Activated CD4-positive, alpha-beta T cell treated with anti-CD3 and anti-CD28 coated beads, Interleukin-2, amount 10 ng/mL, durations not matched to agents 24 days and 14 days (primary cell): ENCODE data around the gene NTM. TPM values are rescaled to one million over a fixed set of nuclear protein-coding genes. Genes with fewer than 3 reads are reported as not detected.
A peak's percentile ranks its signal among the peaks of the same experiment; 100 is the strongest.

Experiments used
- DNase-seq: peaks from one replicate; pipeline ENCODE4 v3.0.0; 2022
- H3K27ac Mint-ChIP-seq: one replicate; pipeline ENCODE4 v1.8.0; 2022; ENCODE audit warnings: mild to moderate bottlenecking, mixed read lengths
- H3K27me3 Mint-ChIP-seq: one replicate; pipeline ENCODE4 v1.8.0; 2022; ENCODE audit warnings: mixed read lengths
- H3K36me3 Mint-ChIP-seq: one replicate; pipeline ENCODE4 v1.8.0; 2022; ENCODE audit warnings: low read depth, mild to moderate bottlenecking, mixed read lengths
- H3K4me1 Mint-ChIP-seq: one replicate; pipeline ENCODE4 v1.8.0; 2021; ENCODE audit warnings: mixed read lengths
- H3K4me3 Mint-ChIP-seq: one replicate; pipeline ENCODE4 v1.8.0; 2022; ENCODE audit warnings: mild to moderate bottlenecking, moderate library complexity, mixed read lengths
- H3K9me3 Mint-ChIP-seq: one replicate; pipeline ENCODE4 v1.8.0; 2021; ENCODE audit warnings: mixed read lengths
- intact Hi-C: fragments of 100-400 bp; cut with micrococcal nuclease; formaldehyde crosslinking; loops from one replicate; pipeline ENCODE4 v1.15.1; 2023
- total RNA-seq: library from RNA; stranded (reverse); gene quantifications from 2 replicates; pipeline ENCODE4 v1.2.3, GENCODE V29; 2022

NTM gene
- total RNA-seq, 1 donor from 2014 or later = not detected

DNA sequence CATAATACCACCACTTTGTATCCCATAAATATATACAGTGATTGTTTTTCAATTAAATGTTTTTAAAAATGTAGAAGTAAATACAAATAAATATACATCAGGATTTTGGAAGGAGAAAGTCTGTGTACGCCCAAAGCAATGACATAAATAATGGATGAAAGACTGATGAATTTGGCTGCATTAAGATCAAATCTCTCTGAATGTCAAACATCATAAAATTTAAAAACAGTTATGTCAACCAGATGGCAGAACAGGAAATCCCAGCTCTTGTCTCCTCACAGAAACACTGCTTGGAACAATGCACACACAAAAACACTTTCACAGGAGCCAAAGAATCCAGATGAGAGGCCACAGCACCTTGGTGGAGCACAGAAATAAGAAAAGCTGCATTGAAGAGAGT lies 332.9 kb downstream of the NTM start:
- no peak for DNase-seq
- H3K27me3 Mint-ChIP-seq = no peaks in the 10 kb centered on the region
- H3K4me1 Mint-ChIP-seq = no peaks in the 10 kb centered on the region
- peaks cover 10% of the 10 kb centered on the region for H3K9me3 Mint-ChIP-seq
- no peak overlapping the region for H3K27ac Mint-ChIP-seq
- intact Hi-C loops = no loop called here
- no peak overlapping the region for H3K4me3 Mint-ChIP-seq
- H3K36me3 Mint-ChIP-seq = no peaks in the 10 kb centered on the region

DNA sequence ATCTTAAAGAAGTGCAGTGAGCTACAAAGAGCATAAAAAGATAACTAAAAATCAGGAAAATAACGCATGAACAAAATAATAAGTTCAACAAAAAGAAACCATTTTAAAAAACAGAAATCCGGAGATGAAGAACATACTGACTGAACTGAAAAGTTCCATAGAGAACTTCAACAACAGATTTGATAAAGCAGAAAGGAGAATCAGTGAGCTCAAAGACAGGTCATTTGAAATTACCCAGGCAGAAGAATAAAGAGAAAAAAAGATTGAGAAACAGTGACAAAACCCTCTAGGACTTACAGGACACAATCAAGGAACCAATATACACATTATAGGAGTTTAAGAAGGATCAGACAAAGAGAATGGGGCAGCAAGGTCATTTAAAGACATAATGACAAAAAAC lies 334.3 kb downstream of the NTM start:
- no peaks in the 10 kb centered on the region for H3K36me3 Mint-ChIP-seq
- H3K27me3 Mint-ChIP-seq = no peaks in the 10 kb centered on the region
- no peak overlapping the region for H3K27ac Mint-ChIP-seq
- intact Hi-C loops = no loop called here
- H3K9me3 Mint-ChIP-seq = peaks cover 10% of the 10 kb centered on the region
- no peak overlapping the region for H3K4me3 Mint-ChIP-seq
- DNase-seq = no peak
- H3K4me1 Mint-ChIP-seq = no peaks in the 10 kb centered on the region

DNA sequence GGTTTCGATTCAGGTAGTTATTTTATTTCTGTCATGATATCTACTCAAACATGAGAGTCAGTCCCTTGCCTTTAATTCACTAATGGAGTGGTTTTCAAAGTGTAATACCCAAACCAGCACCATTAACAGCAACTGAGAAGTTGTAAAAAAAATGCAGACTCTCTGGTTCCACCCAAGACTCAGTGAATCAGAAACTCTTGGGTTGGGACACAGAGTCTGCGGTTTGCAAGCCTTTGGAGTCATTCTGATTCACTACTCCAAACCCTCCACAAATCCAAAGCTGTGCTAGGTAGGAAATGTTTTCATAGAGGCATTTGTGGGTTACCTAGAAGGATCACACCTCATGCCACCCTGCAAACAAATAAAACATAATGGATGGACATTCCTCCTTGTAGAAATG lies 340.1 kb downstream of the NTM start:
- no peaks in the 10 kb centered on the region for H3K27me3 Mint-ChIP-seq
- no peak overlapping the region for H3K4me3 Mint-ChIP-seq
- H3K9me3 Mint-ChIP-seq = no peaks in the 10 kb centered on the region
- no peak for DNase-seq
- no peak overlapping the region for H3K27ac Mint-ChIP-seq
- H3K36me3 Mint-ChIP-seq = no peaks in the 10 kb centered on the region
- H3K4me1 Mint-ChIP-seq = no peaks in the 10 kb centered on the region
- intact Hi-C loops = no loop called here

DNA sequence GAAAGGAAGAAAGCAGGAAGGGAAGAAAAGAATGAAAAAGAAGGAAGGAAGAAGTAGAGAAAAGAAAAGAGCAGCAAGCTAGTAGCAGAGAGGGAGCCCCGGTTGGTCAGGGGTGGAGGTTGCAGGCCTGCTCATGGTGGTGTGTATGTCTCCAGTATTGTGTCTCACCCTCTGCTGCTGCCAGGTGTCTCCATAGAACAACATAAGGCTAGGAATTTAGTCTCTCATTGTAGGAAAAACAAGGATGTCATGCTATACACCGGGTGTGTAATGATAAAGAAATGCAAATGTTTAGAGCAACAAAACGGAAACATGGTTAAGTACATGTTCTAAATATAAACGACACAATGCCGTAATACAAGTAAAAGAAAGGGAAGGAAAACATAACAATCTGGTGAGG lies 342.5 kb downstream of the NTM start:
- no peak overlapping the region for H3K4me3 Mint-ChIP-seq
- H3K4me1 Mint-ChIP-seq = no peaks in the 10 kb centered on the region
- DNase-seq = no peak
- no peaks in the 10 kb centered on the region for H3K9me3 Mint-ChIP-seq
- H3K27ac Mint-ChIP-seq = no peak overlapping the region
- H3K36me3 Mint-ChIP-seq = no peaks in the 10 kb centered on the region
- H3K27me3 Mint-ChIP-seq = no peaks in the 10 kb centered on the region
- intact Hi-C loops = no loop called here

DNA sequence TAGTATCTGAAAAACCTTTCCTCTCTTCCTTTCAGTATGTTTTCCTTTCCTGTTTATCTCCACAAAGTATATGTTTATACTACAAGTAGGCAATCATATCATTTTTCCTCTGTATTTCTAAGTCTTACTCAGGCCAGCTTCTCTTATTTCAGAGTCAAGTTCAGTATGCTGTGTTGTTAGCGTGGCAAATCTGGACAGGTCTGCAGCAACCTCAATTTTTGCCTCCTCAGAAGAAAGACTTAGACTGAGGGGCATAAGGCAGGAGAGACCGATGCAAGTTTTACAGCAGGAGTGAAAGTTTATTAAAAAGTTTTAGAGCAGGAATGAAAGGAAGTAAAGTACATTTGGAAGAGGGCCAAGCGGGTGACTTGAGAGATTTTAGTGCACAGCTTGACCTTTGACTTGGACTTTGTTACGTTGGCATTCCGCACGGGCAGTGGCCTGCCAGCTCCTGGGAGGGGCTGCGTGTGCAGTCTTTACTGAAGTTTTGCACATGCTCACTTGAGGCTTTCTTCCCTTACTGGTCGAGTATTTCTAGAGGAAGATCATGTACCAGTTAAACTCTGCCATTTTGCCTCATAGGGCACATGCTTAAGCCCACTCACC lies 343.2 kb downstream of the NTM start:
- Mint-ChIP-seq H3K27me3 (no peaks in the 10 kb centered on the region), H3K4me1 (no peaks in the 10 kb centered on the region), H3K27ac (no peak overlapping the region), H3K9me3 (no peaks in the 10 kb centered on the region), H3K4me3 (no peak overlapping the region), H3K36me3 (no peaks in the 10 kb centered on the region)
- intact Hi-C loops = no loop called here
- no peak for DNase-seq

DNA sequence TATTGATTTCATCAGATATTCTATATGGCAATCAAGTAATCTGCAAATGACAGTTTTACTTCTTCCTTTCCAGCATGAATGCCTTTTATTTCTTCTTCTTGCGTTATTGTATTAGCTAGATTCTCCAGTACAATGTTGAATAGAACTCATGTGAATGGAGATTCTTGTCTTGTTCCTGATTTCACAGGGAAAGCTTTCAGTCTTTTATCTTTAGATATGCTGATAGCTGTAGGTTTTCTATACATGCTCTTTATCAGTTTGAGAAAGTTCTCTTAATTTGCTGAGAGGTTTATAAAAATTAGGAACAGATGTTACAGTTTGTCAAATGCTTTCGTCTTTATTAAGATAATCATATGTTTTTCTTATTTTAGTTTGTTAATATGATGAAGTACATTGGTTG lies 347.2 kb downstream of the NTM start:
- no peaks in the 10 kb centered on the region for H3K4me1 Mint-ChIP-seq

DNA sequence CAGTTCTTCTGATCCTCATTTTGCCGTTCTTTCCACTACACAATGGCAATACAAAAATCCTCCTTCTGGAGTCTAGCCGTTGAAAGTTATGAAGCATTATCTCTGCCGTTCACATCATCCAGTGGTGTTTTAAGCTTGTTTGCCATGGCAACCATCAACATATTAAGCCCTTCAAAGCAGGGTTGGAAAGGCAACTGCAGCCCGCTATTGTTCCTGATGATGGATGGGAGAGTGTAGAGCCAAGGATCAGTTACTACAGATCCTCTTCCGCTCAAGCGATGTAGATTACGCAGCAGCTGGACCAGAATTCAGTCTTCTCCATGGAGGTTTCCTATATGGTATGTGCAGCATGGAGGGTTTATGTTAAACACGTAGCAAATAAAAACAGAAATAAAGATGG lies 352.7 kb downstream of the NTM start:
- no peak overlapping the region for H3K27ac Mint-ChIP-seq
- DNase-seq = peak; percentile 14
- H3K9me3 Mint-ChIP-seq = peaks cover 3% of the 10 kb centered on the region
- H3K27me3 Mint-ChIP-seq = no peaks in the 10 kb centered on the region
- H3K4me3 Mint-ChIP-seq = no peak overlapping the region
- H3K4me1 Mint-ChIP-seq = no peaks in the 10 kb centered on the region
- no peaks in the 10 kb centered on the region for H3K36me3 Mint-ChIP-seq
- intact Hi-C loops = no loop called here

More for the DNA sequence above, 347.2 kb downstream of the NTM start:
- H3K36me3 Mint-ChIP-seq = no peaks in the 10 kb centered on the region
- intact Hi-C loops = no loop called here
- no peak overlapping the region for H3K27ac Mint-ChIP-seq
- DNase-seq = no peak
- no peak overlapping the region for H3K4me3 Mint-ChIP-seq
- H3K27me3 Mint-ChIP-seq = no peaks in the 10 kb centered on the region
- H3K9me3 Mint-ChIP-seq = no peaks in the 10 kb centered on the region

DNA sequence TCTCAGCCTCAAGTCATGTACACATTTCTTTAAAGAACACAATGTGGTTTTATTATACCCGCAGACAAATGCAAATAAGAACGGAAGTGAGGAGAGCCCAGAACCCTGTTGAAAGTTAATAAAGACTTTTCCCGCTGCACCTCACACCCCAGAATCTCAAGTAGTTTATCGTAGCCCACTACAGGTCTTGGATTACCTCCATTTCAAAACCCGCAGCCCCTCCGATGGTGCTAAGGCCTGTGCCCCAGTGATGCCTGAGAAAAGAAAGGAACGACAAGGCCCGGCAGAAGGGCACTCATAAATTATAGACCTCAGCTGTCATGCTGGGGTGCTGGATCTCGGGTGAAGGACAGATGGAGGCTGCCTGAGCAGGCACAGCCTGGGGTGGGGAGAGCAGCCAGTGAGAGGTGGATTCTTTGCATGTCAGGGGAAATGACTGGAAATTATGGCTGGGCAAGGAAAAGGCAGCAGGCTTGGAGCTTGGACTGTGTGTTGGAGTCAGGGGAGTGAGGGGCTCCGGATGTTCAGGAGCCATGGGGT lies 354.1 kb downstream of the NTM start:
- Mint-ChIP-seq H3K27me3 (no peaks in the 10 kb centered on the region), H3K4me1 (no peaks in the 10 kb centered on the region), H3K27ac (no peak overlapping the region), H3K9me3 (peaks cover 3% of the 10 kb centered on the region), H3K36me3 (no peaks in the 10 kb centered on the region), H3K4me3 (no peak overlapping the region)
- DNase-seq = peak; percentile 14
- intact Hi-C loops = no loop called here

DNA sequence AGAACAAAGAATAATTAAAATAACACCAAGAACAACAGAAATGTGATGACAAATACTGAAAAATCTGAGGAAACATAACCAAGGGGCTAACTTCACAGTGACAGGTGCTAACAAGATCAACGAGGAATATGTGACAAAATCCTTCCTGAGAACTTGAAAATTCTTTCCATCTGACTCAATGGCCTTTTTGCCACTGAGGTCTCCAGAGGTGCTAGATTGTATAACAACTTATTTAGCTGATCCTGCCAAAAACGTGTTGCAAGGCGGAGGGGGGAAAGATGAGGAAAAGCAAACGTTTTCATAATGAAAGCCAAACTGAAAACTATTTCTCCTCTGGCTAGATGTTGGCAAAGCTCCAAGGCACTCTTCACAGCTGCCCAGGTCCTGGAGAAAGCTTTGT lies 364.5 kb downstream of the NTM start:
- no peaks in the 10 kb centered on the region for H3K36me3 Mint-ChIP-seq
- H3K4me3 Mint-ChIP-seq = no peak overlapping the region
- H3K27me3 Mint-ChIP-seq = no peaks in the 10 kb centered on the region
- no peak for DNase-seq
- H3K9me3 Mint-ChIP-seq = no peaks in the 10 kb centered on the region
- H3K4me1 Mint-ChIP-seq = no peaks in the 10 kb centered on the region
- intact Hi-C loops = no loop called here
- no peak overlapping the region for H3K27ac Mint-ChIP-seq

DNA sequence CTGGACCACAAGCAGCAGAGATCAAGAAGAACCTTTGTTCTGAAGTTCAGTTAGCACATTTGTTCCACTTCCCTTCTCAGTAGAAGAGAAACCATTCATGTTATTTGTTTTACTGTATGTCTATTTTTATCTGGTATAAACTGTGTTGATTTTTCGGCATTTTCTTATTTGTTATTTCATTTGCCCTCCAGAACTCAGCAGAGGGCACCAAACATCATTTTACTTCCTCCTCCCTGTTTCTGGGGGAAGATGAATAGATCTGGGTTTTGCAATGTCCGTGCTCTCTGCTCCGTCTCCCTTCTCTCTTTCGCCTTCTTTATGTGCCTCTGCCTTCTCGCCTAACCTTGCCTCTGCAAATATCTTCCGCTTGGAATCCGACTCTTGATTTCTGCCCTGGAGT lies 366.9 kb downstream of the NTM start:
- no peaks in the 10 kb centered on the region for H3K9me3 Mint-ChIP-seq
- no peaks in the 10 kb centered on the region for H3K36me3 Mint-ChIP-seq
- no peaks in the 10 kb centered on the region for H3K4me1 Mint-ChIP-seq
- no peak for DNase-seq
- intact Hi-C loops = no loop called here
- H3K4me3 Mint-ChIP-seq = no peak overlapping the region
- no peaks in the 10 kb centered on the region for H3K27me3 Mint-ChIP-seq
- no peak overlapping the region for H3K27ac Mint-ChIP-seq

DNA sequence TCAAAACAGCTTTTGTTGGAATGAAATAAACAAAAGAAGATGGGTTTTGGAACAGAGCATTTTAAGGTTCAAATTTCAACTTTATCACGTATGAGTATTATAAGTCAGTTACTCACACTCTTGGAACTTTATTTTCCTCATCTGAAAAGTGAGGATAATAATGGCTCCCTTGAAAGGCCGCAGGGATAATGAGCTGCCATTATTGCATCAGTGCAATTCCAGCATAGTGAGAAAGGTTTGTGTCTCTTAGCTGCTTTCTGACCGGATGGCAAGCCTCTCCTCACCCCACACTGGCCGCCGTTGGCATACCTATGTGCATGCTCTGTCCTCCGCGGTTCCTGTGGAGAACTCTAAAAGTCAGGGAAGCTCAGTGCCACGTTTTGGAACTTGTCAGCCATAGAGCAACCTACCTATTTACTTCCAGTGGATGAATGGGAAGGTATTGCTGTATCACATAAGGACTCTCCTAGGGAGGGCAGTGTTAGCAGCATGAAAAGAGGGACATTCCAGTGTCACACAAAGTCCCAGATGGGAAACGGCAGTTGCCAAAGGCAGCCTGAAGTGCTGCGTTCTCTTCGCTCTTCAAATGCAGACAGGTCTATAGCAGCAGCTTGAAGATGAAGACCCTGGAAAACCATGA lies 368.9 kb downstream of the NTM start:
- Mint-ChIP-seq H3K4me1 (no peaks in the 10 kb centered on the region), H3K27ac (no peak overlapping the region), H3K36me3 (no peaks in the 10 kb centered on the region), H3K4me3 (no peak overlapping the region), H3K9me3 (no peaks in the 10 kb centered on the region), H3K27me3 (no peaks in the 10 kb centered on the region)
- no peak for DNase-seq
- intact Hi-C loops = no loop called here

DNA sequence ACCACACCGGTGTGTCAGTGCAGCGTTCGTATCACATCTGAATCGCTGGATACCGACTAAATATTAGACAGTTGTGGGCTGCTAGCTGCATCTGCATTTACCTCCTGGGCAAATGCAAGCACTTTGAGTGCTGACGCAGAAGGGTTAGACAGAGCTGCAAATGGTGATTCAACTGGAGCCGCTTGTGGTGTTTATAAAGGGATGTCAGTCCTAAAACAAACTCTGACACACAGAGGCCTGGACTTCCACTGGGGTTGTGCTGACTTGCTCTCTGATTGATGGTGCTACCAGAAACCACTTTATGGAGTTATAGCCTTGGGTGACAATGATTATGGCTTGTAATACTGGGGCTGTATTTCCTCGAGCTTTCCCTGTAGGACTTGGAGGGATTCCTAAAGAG lies 374.4 kb downstream of the NTM start:
- Mint-ChIP-seq H3K4me1 (no peaks in the 10 kb centered on the region), H3K36me3 (no peaks in the 10 kb centered on the region), H3K4me3 (no peak overlapping the region), H3K9me3 (no peaks in the 10 kb centered on the region), H3K27me3 (no peaks in the 10 kb centered on the region), H3K27ac (no peak overlapping the region)
- DNase-seq = no peak
- intact Hi-C loops = no loop called here

DNA sequence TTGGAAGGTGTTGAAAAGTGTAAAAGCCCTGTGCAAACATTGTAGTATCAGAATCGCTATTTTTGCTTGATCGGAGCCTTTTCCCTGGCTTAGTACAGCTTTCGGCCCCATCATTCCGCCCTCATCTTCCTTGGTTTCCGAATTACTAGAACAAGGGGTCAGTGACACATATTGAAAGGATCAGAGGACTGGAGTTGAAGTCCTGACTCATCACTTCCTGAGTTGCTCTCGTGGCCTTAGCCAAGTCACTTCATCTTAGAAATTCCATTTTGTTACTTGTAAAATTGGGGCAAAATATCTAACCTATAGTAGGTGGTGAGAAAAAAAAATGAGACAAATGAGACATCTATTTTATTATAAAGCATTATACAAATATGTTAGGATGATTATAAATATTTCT lies 375.0 kb downstream of the NTM start:
- intact Hi-C loops = no loop called here
- no peak overlapping the region for H3K27ac Mint-ChIP-seq
- H3K27me3 Mint-ChIP-seq = no peaks in the 10 kb centered on the region
- H3K36me3 Mint-ChIP-seq = no peaks in the 10 kb centered on the region
- DNase-seq = no peak
- no peaks in the 10 kb centered on the region for H3K4me1 Mint-ChIP-seq
- no peak overlapping the region for H3K4me3 Mint-ChIP-seq
- no peaks in the 10 kb centered on the region for H3K9me3 Mint-ChIP-seq

DNA sequence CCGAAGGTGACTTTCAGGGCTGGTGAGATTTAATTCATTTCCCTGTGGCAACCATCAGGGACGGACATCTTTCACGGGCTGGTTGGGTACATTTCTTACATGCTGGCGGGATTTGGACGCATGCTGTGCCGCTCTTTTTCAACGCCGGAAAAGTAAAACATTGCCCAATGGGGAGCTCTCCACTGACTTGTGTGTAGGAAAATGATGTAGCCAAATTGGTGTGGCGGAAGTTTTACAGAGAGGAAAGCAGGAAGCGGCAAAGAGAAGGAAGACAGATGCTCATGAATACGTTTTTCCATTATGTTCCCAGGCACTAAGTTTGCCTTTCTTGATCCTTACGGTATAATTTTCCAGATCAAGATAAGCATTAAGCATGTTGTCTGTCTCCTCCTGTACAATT lies 375.8 kb downstream of the NTM start:
- Mint-ChIP-seq H3K4me3 (no peak overlapping the region), H3K4me1 (no peaks in the 10 kb centered on the region), H3K9me3 (no peaks in the 10 kb centered on the region), H3K36me3 (no peaks in the 10 kb centered on the region), H3K27me3 (no peaks in the 10 kb centered on the region), H3K27ac (no peak overlapping the region)
- no peak for DNase-seq
- intact Hi-C loops = no loop called here
